Measurements from ENCODE around the gene ANTXRL.
"Not testable (repeated sequence)": the region's sequence is repeated elsewhere in the genome, so short reads cannot be mapped to it uniquely, and the experiment has no call there.

Gene ANTXRL

GRCh38 chr10:46273506-46274477, 13.0 kb upstream of the ANTXRL start:
- no peak for DNase-seq

- DNase-seq: no peak
These were observed 9.0 kb upstream of the ANTXRL start for GRCh38 chr10:46277840-46278239.

GRCh38 chr10:46282421-46282831, 4.4 kb upstream of the ANTXRL start:
- not testable (repeated sequence) for DNase-seq

- DNase-seq: peak; percentile 44
These were observed 3.8 kb upstream of the ANTXRL start for GRCh38 chr10:46282842-46283574.

GRCh38 chr10:46283580-46284285, 3.1 kb upstream of the ANTXRL start:
- DNase-seq: no peak

GRCh38 chr10:46284286-46285229, 2.2 kb upstream of the ANTXRL start:
- DNase-seq: peak; percentile 64

- no peak for DNase-seq
These were observed 1.5 kb upstream of the ANTXRL start for GRCh38 chr10:46285300-46285699.

- DNase-seq: no peak
These were observed 704 bp upstream of the ANTXRL start for GRCh38 chr10:46285966-46286620.

- no peak for DNase-seq
These were observed 1.2 kb downstream of the ANTXRL start for GRCh38 chr10:46287846-46288477.

- DNase-seq: no peak
These were observed 1.9 kb downstream of the ANTXRL start for GRCh38 chr10:46288601-46289206.

- DNase-seq: no peak
These were observed 2.5 kb downstream of the ANTXRL start for GRCh38 chr10:46289209-46289810.

GRCh38 chr10:46290101-46290886, 3.5 kb downstream of the ANTXRL start:
- DNase-seq: no peak

- DNase-seq: no peak
These were observed 5.2 kb downstream of the ANTXRL start for GRCh38 chr10:46291817-46292572.

GRCh38 chr10:46292573-46293023, 5.8 kb downstream of the ANTXRL start:
- DNase-seq: no peak

- no peak for DNase-seq
These were observed 6.4 kb downstream of the ANTXRL start for GRCh38 chr10:46293228-46293627.

GRCh38 chr10:46293832-46294640, 7.2 kb downstream of the ANTXRL start:
- no peak for DNase-seq

GRCh38 chr10:46294641-46295220, 7.9 kb downstream of the ANTXRL start:
- DNase-seq: no peak
